ENCODE results near the gene B4GALT2.

GRCh38 chr1:43970911-43971310 lies 8.1 kb upstream of the B4GALT2 start:
- no peak for TF ChIP-seq SUZ12 (IDR thresholded peaks at IDR 0.05; ENCODE audit: extremely low read depth, insufficient read depth, insufficient read length)
- TF ChIP-seq ZNF274 (IDR thresholded peaks at IDR 0.05; ENCODE audit: low read depth, low read length): no peak
- TF ChIP-seq YY1 (IDR thresholded peaks at IDR 0.05; ENCODE audit: insufficient read depth, insufficient read length): no peak

Measured in NT2/D1 (cell line).